SW 1271 (cell line): Measurements from ENCODE around the gene MGMT.

ENCODE experiments used
- DNase-seq, 2 experiments: peaks; one replicate each; lab custom pipeline; 2025; lab: John Stamatoyannopoulos, UW

MGMT gene

DNA sequence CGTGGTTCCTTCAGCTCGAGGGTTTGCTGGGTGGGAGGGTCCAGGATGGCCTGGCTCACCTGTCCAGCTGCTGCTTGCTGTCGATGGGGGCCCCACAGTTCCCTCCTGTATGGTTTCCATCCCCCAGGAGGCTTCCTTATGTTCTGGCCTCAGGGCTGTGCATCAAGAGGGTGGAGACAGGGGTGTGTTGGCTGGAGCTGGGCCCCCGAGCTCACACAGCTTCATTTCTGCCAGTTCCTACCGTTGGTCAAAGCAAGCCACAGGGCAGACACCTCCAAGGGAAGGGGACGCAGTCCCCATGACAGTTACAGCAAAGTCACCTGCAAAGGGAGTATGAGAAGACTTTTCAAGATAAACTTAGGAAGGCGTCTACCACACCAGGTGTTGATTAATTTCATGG lies 340.2 kb downstream of the MGMT start:
- DNase-seq: no peak

DNA sequence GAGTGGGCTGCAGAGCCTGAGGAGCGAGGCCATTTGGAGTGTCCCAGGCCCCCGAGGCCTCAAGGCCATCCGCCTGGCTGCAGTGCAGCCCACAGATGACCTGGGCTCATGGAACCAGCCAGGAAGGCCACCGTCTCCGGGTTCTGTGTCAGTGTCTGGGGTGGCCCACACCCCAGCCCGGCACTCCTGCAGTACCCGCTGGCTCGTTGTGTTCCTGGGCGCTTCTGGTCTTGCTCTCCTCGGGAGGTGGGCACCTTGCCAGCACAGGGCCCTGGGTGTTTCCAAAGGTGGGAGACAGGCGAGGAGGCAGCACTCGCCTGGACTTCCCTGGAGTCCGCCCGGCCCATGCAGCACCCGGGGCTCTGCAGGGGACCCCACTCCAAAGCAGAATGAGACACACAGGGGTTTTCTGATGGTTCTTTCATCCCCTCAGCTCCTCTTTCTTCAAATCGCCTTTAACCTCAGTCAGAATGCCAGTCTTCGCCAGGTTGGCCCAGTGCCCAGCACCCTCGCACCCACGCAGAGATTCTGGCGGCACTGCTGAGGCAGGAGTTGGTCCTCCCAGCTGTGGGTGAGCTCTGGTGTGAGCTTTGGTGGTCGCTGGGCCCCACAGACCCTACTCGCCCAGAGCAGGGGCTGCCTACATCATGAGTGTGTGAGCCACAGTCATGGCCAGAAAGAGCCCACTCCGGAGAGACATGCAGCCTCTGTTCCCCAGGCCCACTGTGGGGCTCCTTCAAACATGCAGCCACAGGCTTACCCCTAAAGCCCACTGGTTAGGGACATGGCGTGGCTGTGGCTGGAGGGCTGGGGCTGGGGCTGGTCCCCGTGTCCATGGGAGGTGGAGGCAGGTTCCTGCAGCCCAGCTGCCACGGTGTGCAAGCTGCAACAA lies 341.3 kb downstream of the MGMT start:
- no peak for DNase-seq

DNA sequence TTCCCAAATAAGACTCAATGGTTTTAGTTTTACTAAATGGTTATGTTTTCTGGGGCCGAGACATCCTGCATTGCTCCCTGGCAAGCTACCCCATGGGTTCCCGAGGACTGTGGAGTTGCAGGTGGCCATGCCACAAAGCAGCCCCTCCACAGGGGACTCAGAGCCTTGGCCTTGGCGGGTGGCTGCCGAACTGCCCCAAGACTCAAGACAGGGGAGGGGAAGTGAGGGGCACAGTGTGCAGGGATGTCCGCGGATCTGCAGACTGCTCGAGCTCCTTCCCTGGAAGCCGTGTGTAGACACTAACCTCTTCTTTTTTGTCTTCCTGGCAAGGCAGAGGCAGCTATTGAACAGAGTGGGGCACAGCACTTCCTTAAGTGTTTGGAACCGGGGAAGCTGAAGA lies 342.4 kb downstream of the MGMT start:
- DNase-seq: no peak

DNA sequence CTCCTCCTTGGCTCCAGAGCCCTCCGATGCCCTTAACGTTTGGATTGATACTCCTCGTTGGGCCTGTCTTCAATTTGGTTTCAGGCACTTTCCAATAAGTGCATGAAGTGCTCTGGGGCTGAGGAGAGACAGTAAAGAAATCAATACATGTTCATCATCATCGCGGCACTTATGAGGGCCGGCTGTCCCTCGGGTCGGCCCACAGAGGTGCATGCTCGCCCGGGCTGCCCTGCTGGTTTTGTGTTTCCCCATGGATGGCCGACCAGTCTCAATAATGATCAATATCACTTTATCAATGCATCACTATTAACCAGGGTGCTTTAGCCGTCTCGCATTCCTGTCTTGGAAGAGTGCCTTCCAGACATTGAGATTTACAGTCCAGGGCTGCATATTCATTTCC lies 342.8 kb downstream of the MGMT start:
- no peak for DNase-seq

DNA sequence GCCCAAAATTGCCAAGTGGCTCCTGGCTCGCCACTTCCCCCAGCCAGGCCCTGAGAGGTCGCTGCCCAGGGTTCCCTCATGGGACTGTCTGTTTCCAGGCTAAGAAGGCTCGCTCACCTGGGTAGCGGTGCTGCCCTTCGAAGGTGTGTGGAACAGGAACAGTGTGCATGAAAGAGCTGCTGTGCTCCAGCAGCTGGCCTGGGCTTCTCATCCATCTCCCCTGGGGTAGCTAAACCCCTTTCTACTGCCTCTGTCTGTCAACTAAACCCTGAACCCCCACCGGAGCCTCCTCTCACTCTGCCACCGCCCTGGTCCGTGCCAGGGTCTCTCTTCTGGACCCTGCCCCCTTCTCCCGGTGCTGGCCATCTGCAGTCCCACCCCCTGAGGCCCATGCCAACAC lies 344.2 kb downstream of the MGMT start:
- no peak for DNase-seq

DNA sequence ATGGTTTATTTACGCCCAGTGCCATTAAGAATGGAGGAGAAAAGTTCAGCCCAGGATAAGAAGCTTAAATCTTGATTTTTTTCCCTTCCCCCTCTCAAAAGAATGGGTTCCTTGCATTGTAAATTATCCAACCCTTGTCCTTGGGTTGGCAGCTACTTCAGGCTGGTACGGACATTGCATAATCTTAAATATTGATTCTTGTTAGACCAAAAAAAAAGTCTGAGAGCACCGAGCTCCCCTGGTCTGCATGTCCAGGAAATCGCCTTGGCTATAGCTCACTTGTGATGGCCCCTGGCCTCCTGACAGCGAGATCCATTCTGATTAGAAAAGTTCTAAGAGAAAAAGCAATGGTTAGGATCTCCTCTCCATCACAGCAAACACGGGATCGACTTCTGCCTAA lies 345.4 kb downstream of the MGMT start:
- DNase-seq: no peak

DNA sequence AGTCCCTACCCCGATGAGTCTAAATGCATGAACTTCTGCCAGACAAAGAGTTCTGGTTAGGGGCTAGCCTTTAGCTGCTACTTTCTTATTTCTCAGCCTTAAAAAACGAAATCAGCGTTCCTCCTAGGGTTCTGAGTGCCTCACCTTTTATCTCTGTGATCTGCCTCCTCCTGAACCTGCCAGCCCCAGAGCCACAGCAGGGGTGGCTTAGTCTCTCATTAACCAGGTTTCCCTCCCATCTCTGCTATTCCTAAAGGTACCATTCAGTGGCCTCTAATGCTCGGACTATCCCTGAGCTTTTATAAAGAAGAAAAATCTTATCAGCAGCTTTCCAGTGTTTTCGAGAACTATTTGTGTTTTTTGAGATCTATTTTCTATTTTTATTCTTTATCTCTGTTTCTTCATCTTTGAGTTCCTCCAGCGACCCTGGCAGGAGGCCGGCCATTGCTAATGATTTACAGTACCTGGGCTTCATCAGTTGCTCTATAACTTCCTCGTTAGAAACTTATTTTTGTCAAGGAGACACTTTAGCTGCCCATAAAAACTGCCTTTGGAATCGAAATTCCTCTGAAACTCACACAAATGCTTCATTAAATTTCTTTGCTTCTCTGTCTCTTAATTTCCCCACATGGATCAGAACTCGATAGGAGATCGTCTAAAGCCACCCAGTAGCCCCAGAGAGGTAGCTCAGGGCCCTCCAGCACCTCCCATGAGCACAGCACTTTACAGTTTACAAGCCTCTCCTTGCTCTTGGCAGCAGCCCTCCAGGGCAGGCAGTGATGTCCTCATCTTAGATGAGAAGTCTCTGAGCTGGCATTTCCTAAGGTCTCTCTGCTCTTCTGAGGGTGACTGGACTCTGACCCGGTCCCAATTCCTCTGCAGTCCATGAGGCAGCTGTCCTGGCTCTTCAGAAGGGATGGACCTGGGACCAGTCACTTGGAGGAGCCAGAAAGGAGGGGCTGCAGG lies 347.9 kb downstream of the MGMT start:
- no peak for DNase-seq

DNA sequence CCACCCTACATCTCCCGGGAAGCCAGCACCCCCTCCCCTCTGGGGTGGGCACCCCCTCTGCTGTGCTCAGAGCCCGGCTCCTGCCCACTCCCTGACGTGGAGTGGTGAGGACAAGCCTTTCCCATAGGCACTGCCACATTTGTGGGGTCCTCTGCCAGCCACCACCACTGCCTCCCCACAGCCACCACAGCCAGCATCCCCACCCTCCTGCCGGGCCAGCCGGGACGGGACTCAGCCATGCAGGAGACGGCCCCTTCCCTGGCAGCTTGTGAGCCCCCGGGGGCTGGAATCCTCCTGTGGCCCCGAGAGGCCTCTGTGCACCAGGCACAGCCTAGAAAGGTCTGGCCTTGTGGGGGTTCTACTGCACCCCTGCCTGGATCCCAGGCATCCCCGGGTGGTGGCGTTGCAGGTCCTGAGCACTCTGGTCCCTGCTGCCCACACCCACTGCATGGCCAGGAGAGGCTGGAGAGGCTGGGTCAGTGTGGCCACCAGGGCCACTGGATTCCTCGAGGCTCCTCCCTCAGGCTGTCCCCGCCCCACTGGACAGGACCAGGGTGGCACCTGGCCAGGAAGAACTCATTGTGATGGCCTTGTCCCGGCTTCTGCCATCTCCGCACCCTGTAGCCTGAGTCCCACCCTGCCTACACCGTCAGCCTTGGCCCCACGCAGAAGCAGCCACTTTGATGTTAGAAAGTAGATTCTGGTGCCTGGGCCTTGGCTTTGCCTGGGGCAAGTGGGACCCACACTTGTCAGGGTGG lies 349.0 kb downstream of the MGMT start:
- no peak for DNase-seq

DNA sequence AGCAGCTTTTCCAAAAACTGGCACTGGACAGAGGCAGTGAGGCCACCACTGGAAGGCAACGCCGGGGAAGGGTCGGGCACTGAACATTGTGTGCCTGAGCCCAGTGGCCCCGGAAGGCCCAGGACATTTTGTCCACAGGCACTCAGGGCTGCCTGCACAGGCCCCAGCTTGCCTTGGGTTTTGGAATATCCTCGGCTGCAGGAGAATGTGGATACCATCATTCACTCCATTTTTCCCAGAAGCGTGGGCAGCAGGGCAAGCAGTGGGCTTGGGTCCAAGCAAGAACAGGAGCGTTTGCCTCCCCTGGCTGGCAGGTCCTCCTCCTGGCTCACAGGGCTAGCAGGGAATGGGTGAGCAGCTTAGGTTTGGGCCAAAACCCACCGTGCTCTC lies 349.6 kb downstream of the MGMT start:
- no peak for DNase-seq
